Germinal center (tissue), 1 donor: Measurements from ENCODE around the gene NDRG2.

Experiments
- DNase-seq: peaks from one replicate; pipeline ENCODE4 v3.0.0; 2012; ENCODE audit warnings: mixed read lengths, low spot score

The NDRG2 gene

DNA sequence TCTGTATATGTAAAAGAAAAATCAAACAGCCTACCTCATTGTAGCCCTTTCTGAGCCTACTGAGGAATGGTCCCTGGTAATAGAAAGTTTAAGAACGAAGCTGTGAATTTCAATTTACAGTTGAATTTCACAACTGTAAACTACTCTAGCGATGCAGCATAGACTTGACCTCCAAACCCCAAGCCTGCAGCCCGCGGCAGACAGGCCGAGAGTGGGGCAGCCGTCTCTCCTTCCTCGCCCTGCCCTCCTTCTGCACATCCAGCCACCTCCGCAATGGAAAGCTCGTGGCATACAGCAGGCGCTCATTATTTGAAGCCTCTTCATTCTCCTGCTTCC lies 54.2 kb downstream of the NDRG2 start:
- DNase-seq, result no peak

DNA sequence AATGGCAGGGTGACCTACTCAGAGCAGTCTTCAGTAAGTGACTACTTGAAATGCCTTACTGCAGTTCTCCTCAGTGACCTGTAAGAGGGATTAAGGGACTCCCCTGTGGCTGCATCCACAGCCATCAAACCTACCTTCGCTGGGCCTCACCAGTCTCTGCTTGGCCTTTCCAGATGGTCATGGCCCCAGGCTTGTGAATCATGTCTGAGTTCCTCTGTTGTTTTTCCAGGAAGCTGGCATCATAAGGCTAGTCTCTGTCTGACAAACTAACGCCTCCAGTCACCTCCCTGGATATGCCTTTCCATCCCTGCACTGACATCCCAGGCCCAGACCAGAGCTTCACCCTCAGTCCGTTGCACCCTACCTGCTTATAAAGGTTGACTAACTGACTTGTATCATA lies 55.5 kb downstream of the NDRG2 start:
- no peak for DNase-seq
